Measurements from ENCODE around the gene GJD4.

The GJD4 gene

GRCh38 chr10:35611750-35612149, 6.6 kb downstream of the GJD4 start:
- no peak overlapping the region for H3K4me3 ChIP-seq (ENCODE audit: low read depth, low read length)
- no peak for DNase-seq (ENCODE audit: low read depth, low spot score)
- no peak for TF ChIP-seq CTCF (IDR thresholded peaks at IDR 0.05; ENCODE audit: low read depth, low read length)
- in situ Hi-C loops (cut with HindIII; ENCODE audit: low sequenced_read_pairs): no loop called here

GRCh38 chr10:35612385-35613106, 7.4 kb downstream of the GJD4 start:
- no peak overlapping the region for H3K4me3 ChIP-seq (ENCODE audit: low read depth, low read length)
- in situ Hi-C loops (cut with HindIII; ENCODE audit: low sequenced_read_pairs): no loop called here
- no peak for DNase-seq (ENCODE audit: low read depth, low spot score)
- no peak for TF ChIP-seq CTCF (IDR thresholded peaks at IDR 0.05; ENCODE audit: low read depth, low read length)

- DNase-seq (ENCODE audit: low read depth, low spot score): no peak
- in situ Hi-C loops (cut with HindIII; ENCODE audit: low sequenced_read_pairs): no loop called here
- no peak for TF ChIP-seq CTCF (IDR thresholded peaks at IDR 0.05; ENCODE audit: low read depth, low read length)
- H3K4me3 ChIP-seq (ENCODE audit: low read depth, low read length): no peak overlapping the region
Measured at GRCh38 chr10:35613107-35613440, 7.9 kb downstream of the GJD4 start.

GRCh38 chr10:35613597-35614226, 8.6 kb downstream of the GJD4 start:
- in situ Hi-C loops (cut with HindIII; ENCODE audit: low sequenced_read_pairs): no loop called here
- H3K4me3 ChIP-seq (ENCODE audit: low read depth, low read length): no peak overlapping the region
- TF ChIP-seq CTCF (IDR thresholded peaks at IDR 0.05; ENCODE audit: low read depth, low read length): peak; percentile 62
- DNase-seq (ENCODE audit: low read depth, low spot score): peak; percentile 37

GRCh38 chr10:35614312-35614711, 9.2 kb downstream of the GJD4 start:
- no peak overlapping the region for H3K4me3 ChIP-seq (ENCODE audit: low read depth, low read length)
- in situ Hi-C loops (cut with HindIII; ENCODE audit: low sequenced_read_pairs): no loop called here
- no peak for DNase-seq (ENCODE audit: low read depth, low spot score)
- no peak for TF ChIP-seq CTCF (IDR thresholded peaks at IDR 0.05; ENCODE audit: low read depth, low read length)

GRCh38 chr10:35626971-35627507, 21.9 kb downstream of the GJD4 start:
- peak; percentile 17 for DNase-seq (ENCODE audit: low read depth, low spot score)
- H3K4me3 ChIP-seq (ENCODE audit: low read depth, low read length): no peak overlapping the region
- in situ Hi-C loops (cut with HindIII; ENCODE audit: low sequenced_read_pairs): no loop called here
- no peak for TF ChIP-seq CTCF (IDR thresholded peaks at IDR 0.05; ENCODE audit: low read depth, low read length)
